Activated naive CD8-positive, alpha-beta T cell (primary cell): ENCODE data around the gene MISP.

Experiments used
- H3K27ac Mint-ChIP-seq: one replicate; pipeline ENCODE4 v1.8.0; 2021; ENCODE audit warnings: mixed read lengths
- H3K27me3 Mint-ChIP-seq: one replicate; pipeline ENCODE4 v1.8.0; 2021; ENCODE audit warnings: mixed read lengths
- H3K36me3 Mint-ChIP-seq: one replicate; pipeline ENCODE4 v1.8.0; 2021; ENCODE audit warnings: mixed read lengths
- H3K4me1 Mint-ChIP-seq: one replicate; pipeline ENCODE4 v1.8.0; 2021; ENCODE audit warnings: low read depth, mixed read lengths
- H3K4me3 Mint-ChIP-seq: one replicate; pipeline ENCODE4 v1.8.0; 2021; ENCODE audit warnings: mild to moderate bottlenecking, mixed read lengths
- H3K9me3 Mint-ChIP-seq: one replicate; pipeline ENCODE4 v1.8.0; 2021; ENCODE audit warnings: low read depth, mixed read lengths

Gene MISP

GRCh38 chr19:801861-802497 is 51.1 kb downstream of the MISP start:
- H3K9me3 Mint-ChIP-seq = no peaks in the 10 kb centered on the region
- peaks cover 7% of the 10 kb centered on the region for H3K36me3 Mint-ChIP-seq
- H3K27ac Mint-ChIP-seq = peak overlapping the region; percentile 76
- H3K27me3 Mint-ChIP-seq = no peaks in the 10 kb centered on the region
- H3K4me3 Mint-ChIP-seq = peak overlapping the region; percentile 81
- H3K4me1 Mint-ChIP-seq = peaks cover 36% of the 10 kb centered on the region

DNA sequence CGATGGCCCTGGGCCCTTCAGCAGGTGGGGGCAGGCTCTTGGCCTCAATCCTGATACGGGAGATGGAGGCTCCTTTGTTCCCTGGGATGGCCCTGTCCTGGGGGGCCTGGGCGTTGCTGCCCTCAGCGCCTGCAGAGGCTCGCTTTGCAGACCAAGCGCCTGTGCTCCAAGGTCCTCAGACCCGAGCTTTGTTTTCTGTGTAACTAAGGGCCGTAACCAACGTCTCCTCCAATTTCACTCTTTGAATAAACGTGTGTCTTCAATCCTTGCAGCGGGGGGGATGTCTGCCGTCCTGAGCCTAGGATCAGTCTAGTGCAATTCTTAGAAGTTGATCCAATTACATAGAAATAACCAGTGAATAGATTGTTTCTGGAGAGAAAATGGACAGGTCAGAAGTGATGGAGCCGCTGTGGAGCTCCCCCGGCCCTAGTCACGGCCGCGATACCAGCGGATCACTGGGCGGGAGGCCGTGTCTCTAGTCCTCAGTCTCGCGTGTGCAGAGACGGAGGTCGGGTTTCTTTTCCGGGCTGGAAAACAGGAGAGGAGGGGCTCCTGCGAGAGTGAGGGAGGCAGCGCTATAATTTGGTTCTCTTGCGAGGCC is 51.7 kb downstream of the MISP start:
- Mint-ChIP-seq H3K9me3 (no peaks in the 10 kb centered on the region), H3K36me3 (peaks cover 10% of the 10 kb centered on the region), H3K27ac (peak overlapping the region; percentile 66), H3K27me3 (no peaks in the 10 kb centered on the region), H3K4me3 (peak overlapping the region; percentile 72), H3K4me1 (peaks cover 41% of the 10 kb centered on the region)

DNA sequence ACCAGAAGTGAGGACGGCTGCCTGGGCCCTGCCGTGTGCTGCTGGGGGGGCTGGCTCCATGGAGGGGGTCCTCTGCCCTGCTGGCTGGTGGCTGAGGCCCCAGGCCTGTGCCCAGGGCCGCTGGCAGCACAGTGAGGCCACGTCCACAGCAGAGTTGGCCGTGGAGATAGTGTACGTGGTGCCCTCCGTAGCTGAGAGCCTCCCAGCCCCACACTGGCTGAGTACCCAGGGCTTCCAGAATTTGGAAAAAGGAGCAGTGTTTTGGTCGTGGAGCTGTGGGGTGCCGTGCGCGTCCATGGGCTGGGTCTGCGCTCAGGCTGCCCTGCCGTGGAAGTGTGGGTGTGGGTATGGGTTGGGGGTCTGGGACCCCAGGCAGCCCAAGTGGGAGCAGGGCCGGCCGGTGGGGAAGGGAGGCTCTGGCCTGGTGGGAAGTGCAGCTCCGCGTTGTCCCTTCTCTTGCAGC is 52.2 kb downstream of the MISP start:
- peak overlapping the region; percentile 75 for H3K27ac Mint-ChIP-seq
- H3K27me3 Mint-ChIP-seq = no peaks in the 10 kb centered on the region
- H3K9me3 Mint-ChIP-seq = no peaks in the 10 kb centered on the region
- peaks cover 45% of the 10 kb centered on the region for H3K4me1 Mint-ChIP-seq
- peak overlapping the region; percentile 20 for H3K4me3 Mint-ChIP-seq
- H3K36me3 Mint-ChIP-seq = peaks cover 10% of the 10 kb centered on the region

GRCh38 chr19:803686-804418 is 52.9 kb downstream of the MISP start:
- H3K9me3 Mint-ChIP-seq = no peaks in the 10 kb centered on the region
- H3K36me3 Mint-ChIP-seq = peaks cover 8% of the 10 kb centered on the region
- H3K4me1 Mint-ChIP-seq = peaks cover 45% of the 10 kb centered on the region
- H3K27me3 Mint-ChIP-seq = no peaks in the 10 kb centered on the region
- H3K27ac Mint-ChIP-seq = peak overlapping the region; percentile 34
- H3K4me3 Mint-ChIP-seq = peak overlapping the region; percentile 20

DNA sequence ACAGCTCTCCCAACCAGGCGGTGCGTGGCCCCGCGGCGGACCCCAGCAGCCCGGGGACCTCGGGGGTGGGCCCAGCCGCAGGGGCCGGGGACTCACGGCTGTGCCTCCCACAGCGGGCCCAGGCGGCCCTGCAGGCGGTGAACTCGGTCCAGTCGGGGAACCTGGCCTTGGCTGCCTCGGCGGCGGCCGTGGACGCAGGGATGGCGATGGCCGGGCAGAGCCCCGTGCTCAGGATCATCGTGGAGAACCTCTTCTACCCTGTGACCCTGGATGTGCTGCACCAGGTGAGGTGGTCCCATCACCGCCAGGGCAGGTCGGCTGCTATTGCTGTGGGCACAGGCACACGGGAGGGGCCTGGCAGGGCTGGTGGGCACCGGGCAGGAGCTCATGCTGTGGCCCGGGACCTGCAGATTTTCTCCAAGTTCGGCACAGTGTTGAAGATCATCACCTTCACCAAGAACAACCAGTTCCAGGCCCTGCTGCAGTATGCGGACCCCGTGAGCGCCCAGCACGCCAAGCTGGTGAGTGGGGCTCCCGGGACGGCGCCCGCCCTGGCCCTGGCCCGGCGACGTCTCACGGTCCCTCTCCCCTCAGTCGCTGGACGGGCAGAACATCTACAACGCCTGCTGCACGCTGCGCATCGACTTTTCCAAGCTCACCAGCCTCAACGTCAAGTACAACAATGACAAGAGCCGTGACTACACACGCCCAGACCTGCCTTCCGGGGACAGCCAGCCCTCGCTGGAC is 53.7 kb downstream of the MISP start:
- peaks cover 41% of the 10 kb centered on the region for H3K4me1 Mint-ChIP-seq
- H3K4me3 Mint-ChIP-seq = no peak overlapping the region

DNA sequence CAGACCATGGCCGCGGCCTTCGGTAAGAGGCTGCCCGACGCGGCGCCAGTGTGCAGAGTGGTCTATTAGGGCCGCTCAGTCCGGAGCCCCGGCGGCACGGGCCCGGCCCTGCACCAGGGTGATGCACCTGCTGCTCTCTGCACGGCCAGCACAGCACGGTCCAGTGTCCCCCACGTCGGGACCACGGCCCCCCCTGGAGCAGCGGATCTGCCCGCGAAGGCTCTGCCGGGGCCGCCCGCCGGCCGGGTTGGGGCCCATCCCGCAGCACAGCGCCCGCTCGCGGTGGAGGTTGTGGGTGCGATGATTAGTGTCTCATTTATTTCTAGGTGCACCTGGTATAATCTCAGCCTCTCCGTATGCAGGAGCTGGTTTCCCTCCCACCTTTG is 54.2 kb downstream of the MISP start:
- H3K27ac Mint-ChIP-seq = no peak overlapping the region
- peaks cover 6% of the 10 kb centered on the region for H3K36me3 Mint-ChIP-seq

More for the DNA sequence above, 53.7 kb downstream of the MISP start:
- H3K36me3 Mint-ChIP-seq = peaks cover 7% of the 10 kb centered on the region
- no peaks in the 10 kb centered on the region for H3K9me3 Mint-ChIP-seq
- H3K27me3 Mint-ChIP-seq = no peaks in the 10 kb centered on the region
- no peak overlapping the region for H3K27ac Mint-ChIP-seq

DNA sequence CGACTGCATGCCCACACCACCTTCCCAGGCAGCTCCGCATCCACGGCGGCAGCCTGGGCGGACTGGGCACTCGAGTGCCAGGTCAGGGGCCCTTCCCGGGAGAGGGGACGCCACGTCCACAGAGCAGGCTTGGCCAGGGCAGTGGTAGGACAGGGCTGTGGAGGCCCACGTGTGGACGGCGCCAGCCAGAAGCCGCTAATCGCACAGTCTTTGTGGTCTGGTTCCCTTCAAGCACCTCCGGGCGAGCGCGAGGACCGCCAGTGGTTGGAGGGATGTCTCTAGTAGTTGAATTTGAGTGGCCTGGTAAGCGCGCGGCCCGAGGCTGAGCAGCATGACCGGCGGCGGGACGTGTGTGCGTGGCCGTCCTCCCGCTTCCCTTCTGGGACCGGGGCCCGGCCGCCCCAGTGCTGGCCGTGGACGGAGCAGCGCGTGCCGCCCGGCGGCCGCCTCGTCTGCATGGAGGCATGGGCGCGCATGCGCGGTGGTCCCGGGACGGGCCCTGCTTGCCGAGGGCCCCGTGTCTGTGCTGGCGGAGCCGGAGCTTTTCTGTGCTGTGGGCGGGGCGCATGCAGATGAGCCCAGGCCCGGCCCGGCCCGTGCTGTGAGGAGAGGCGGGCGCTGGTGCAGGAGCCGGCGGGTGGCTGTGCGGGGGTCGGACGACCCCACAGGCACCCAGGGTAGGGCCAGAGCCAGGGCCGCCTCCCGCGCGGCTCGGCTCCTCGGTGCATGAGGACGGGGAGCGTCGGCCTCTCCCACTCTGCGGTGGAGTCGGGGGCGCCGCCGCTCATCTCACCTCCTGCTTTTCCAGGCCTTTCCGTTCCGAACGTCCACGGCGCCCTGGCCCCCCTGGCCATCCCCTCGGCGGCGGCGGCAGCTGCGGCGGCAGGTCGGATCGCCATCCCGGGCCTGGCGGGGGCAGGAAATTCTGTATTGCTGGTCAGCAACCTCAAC is 55.0 kb downstream of the MISP start:
- H3K9me3 Mint-ChIP-seq = no peaks in the 10 kb centered on the region
- H3K27ac Mint-ChIP-seq = no peak overlapping the region
- H3K27me3 Mint-ChIP-seq = no peaks in the 10 kb centered on the region
- H3K4me1 Mint-ChIP-seq = peaks cover 30% of the 10 kb centered on the region
- peaks cover 3% of the 10 kb centered on the region for H3K36me3 Mint-ChIP-seq
- H3K4me3 Mint-ChIP-seq = no peak overlapping the region

More for the DNA sequence above, 54.2 kb downstream of the MISP start:
- Mint-ChIP-seq H3K4me1 (peaks cover 36% of the 10 kb centered on the region), H3K27me3 (no peaks in the 10 kb centered on the region), H3K9me3 (no peaks in the 10 kb centered on the region), H3K4me3 (no peak overlapping the region)

DNA sequence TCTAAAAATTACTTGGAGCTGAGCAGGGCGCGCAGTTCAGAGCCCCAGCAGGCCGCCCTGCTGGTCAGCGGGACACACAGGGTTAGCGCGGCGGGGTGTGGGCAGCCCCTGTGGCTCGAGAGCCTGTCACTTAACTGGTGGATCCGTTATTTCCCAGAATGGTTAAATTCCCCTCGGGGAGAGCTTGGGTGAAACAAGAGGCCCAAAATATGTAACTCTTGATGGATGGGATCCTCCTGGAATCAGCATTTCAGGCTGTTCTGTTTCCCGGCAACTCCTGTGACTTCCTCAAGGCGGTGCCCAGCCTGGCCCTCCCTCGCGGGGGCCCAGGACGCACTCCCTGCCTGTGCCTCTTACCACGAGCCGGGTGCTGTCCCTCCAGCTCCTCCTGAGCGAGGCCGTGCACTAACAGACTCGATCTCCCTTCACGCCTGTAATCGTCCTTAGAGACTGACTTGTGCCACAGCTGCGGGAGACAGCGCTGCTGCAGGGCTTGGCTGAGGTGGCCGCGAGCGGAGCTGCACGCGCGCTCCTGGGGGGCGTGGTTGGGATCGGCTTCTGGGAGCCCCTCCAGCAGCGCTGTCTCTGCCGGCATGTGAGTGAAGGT is 56.0 kb downstream of the MISP start:
- peak overlapping the region; percentile 3 for H3K4me3 Mint-ChIP-seq
- H3K4me1 Mint-ChIP-seq = peaks cover 23% of the 10 kb centered on the region
- peaks cover 3% of the 10 kb centered on the region for H3K36me3 Mint-ChIP-seq
- no peaks in the 10 kb centered on the region for H3K9me3 Mint-ChIP-seq
- no peaks in the 10 kb centered on the region for H3K27me3 Mint-ChIP-seq
- peak overlapping the region; percentile 76 for H3K27ac Mint-ChIP-seq

DNA sequence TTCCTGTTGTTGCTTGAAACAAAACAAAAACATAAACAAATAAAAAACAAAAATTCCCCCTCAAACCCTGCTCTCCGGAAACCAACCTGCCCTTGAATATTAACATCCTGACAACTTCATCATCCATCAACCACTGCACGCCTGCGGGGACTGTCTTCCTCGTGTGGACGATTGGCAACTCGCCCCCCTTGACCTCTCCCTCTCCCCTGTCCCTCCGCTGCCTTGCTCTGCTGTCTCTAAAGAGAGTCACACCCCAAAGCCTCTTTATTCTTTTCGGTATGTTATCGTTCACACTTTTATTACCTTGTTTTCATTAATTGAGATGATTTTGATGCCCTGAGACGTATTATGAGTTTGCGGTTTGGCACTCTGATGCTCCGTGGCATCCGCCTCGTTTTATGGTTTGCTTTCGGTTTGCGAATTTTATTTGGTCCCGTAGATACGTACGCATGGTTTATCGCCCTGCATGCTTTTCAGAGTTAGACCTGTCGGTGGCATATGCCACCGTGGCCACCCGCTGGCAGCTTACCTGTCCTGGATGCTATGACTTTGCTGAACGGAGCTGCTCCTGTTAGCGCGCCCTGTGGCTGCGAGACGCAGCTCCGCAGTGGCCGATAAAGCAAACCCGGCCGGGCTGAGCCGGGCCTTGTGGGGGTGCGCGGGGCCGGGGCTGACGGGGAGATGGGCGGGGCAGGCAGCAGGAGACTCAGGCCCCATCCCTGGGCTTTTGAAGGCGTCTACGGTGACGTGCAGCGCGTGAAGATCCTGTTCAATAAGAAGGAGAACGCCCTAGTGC is 56.9 kb downstream of the MISP start:
- Mint-ChIP-seq H3K4me1 (peaks cover 16% of the 10 kb centered on the region), H3K27me3 (no peaks in the 10 kb centered on the region), H3K9me3 (no peaks in the 10 kb centered on the region), H3K36me3 (peaks cover 3% of the 10 kb centered on the region), H3K27ac (peak overlapping the region; percentile 76), H3K4me3 (peak overlapping the region; percentile 3)

- H3K27ac Mint-ChIP-seq = no peak overlapping the region
- peaks cover 3% of the 10 kb centered on the region for H3K36me3 Mint-ChIP-seq
- no peak overlapping the region for H3K4me3 Mint-ChIP-seq
- H3K4me1 Mint-ChIP-seq = peaks cover 15% of the 10 kb centered on the region
- H3K9me3 Mint-ChIP-seq = no peaks in the 10 kb centered on the region
- H3K27me3 Mint-ChIP-seq = no peaks in the 10 kb centered on the region
Observed at GRCh38 chr19:808423-808775, 57.5 kb downstream of the MISP start.

DNA sequence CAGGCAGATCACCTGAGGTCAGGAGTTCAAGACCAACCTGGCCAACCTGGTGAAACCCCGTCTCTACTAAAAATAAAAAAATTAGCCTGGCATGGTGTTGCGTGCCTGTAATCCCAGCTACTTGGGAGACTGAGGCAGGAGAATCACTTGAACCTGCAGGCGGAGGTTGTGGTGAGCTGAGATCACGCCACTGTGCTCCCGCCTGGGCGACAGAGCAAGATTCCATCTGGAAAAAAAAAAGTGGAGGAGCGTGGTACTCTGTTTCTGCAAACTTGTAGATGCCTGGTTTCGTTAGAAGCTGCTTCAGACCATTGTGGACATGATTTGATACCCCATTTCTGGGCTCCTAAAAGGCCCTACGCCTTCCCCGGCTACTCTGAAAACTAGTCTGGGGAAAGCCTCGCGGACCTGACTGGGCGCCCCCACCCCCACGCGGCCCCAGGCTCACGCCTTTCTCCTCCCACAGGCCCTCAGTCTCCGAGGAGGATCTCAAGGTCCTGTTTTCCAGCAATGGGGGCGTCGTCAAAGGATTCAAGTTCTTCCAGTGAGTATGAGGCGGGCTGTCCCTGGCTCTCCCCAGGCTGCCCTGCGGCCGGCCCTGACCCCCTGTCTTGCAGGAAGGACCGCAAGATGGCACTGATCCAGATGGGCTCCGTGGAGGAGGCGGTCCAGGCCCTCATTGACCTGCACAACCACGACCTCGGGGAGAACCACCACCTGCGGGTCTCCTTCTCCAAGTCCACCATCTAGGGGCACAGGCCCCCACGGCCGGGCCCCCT is 59.4 kb downstream of the MISP start:
- no peaks in the 10 kb centered on the region for H3K27me3 Mint-ChIP-seq
- peaks cover 9% of the 10 kb centered on the region for H3K4me1 Mint-ChIP-seq
- H3K36me3 Mint-ChIP-seq = peaks cover 3% of the 10 kb centered on the region
- no peaks in the 10 kb centered on the region for H3K9me3 Mint-ChIP-seq
- no peak overlapping the region for H3K4me3 Mint-ChIP-seq
- no peak overlapping the region for H3K27ac Mint-ChIP-seq

DNA sequence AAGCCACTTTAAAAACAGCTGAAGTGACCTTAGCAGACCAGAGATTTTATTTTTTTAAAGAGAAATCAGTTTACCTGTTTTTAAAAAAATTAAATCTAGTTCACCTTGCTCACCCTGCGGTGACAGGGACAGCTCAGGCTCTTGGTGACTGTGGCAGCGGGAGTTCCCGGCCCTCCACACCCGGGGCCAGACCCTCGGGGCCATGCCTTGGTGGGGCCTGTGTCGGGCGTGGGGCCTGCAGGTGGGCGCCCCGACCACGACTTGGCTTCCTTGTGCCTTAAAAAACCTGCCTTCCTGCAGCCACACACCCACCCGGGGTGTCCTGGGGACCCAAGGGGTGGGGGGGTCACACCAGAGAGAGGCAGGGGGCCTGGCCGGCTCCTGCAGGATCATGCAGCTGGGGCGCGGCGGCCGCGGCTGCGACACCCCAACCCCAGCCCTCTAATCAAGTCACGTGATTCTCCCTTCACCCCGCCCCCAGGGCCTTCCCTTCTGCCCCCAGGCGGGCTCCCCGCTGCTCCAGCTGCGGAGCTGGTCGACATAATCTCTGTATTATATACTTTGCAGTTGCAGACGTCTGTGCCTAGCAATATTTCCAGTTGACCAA is 60.1 kb downstream of the MISP start:
- Mint-ChIP-seq H3K27ac (no peak overlapping the region), H3K36me3 (peaks cover 5% of the 10 kb centered on the region), H3K4me1 (peaks cover 9% of the 10 kb centered on the region), H3K27me3 (no peaks in the 10 kb centered on the region), H3K9me3 (no peaks in the 10 kb centered on the region), H3K4me3 (no peak overlapping the region)
